Astrocyte (in vitro differentiated cells and primary cell): ENCODE measurements around the gene FRY.

Experiments
- CTCF ChIP-seq: IDR thresholded peaks from 2 replicates; pipeline ENCODE4 v1.5.1; 2011; ENCODE audit warnings: low read depth, mild to moderate bottlenecking, inconsistent platforms, low read length, moderate library complexity; ENCODE audit not compliant: insufficient read depth
- EZH2 ChIP-seq: IDR thresholded peaks from 2 replicates; pipeline ENCODE4 v1.6.1; 2012; ENCODE audit warnings: mild to moderate bottlenecking, low read length, inconsistent platforms; ENCODE audit not compliant: insufficient read depth

GRCh38 chr13:32316501-32316900 is 284.9 kb downstream of the FRY start:
- TF ChIP-seq CTCF (no peak), EZH2 (no peak)
